GM12801 (cell line): ENCODE measurements around the gene ALPP.

Experiments used
- TF ChIP-seq, protein P1 (sequence below): IDR thresholded peaks from one replicate; pipeline ENCODE4 v1.5.1; 2011; ENCODE audit warnings: control low read depth; ENCODE audit not compliant: insufficient read length; ENCODE audit errors: extremely low read depth

The ALPP gene

GRCh38 chr2:232431705-232432590 is 53.4 kb downstream of the ALPP start:
- TF ChIP-seq, protein P1, sequence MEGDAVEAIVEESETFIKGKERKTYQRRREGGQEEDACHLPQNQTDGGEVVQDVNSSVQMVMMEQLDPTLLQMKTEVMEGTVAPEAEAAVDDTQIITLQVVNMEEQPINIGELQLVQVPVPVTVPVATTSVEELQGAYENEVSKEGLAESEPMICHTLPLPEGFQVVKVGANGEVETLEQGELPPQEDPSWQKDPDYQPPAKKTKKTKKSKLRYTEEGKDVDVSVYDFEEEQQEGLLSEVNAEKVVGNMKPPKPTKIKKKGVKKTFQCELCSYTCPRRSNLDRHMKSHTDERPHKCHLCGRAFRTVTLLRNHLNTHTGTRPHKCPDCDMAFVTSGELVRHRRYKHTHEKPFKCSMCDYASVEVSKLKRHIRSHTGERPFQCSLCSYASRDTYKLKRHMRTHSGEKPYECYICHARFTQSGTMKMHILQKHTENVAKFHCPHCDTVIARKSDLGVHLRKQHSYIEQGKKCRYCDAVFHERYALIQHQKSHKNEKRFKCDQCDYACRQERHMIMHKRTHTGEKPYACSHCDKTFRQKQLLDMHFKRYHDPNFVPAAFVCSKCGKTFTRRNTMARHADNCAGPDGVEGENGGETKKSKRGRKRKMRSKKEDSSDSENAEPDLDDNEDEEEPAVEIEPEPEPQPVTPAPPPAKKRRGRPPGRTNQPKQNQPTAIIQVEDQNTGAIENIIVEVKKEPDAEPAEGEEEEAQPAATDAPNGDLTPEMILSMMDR = no peak
